IPS-20b (cell line): Measurements from ENCODE around the gene HMGXB3.

Experiments used
- H3K27ac ChIP-seq: one replicate; pipeline ENCODE4 v1.5.1; 2013; ENCODE audit warnings: low read length
- H3K27me3 ChIP-seq: 2 replicates; pipeline ENCODE4 v1.6.1; 2013; ENCODE audit warnings: mild to moderate bottlenecking, low read length, inconsistent platforms; ENCODE audit not compliant: insufficient read depth
- H3K36me3 ChIP-seq: 2 replicates; pipeline ENCODE4 v1.6.1; 2013; ENCODE audit warnings: low read depth, mild to moderate bottlenecking, inconsistent platforms, low read length, moderate library complexity; ENCODE audit not compliant: insufficient read depth
- H3K4me1 ChIP-seq: 2 replicates; pipeline ENCODE4 v1.6.1; 2013; ENCODE audit warnings: mild to moderate bottlenecking, control low read depth, inconsistent platforms, low read length, moderate library complexity; ENCODE audit not compliant: insufficient read depth
- H3K4me3 ChIP-seq: 2 replicates; pipeline ENCODE4 v1.5.1; 2013; ENCODE audit warnings: mild to moderate bottlenecking, low read length, inconsistent platforms
- H3K9ac ChIP-seq: 2 replicates; pipeline ENCODE4 v1.6.1; 2013; ENCODE audit warnings: low read depth, mild to moderate bottlenecking, inconsistent platforms, low read length, moderate library complexity
- H3K9me3 ChIP-seq: 2 replicates; pipeline ENCODE4 v1.6.1; 2013; ENCODE audit warnings: mild to moderate bottlenecking, low read depth, low read length, inconsistent platforms; ENCODE audit not compliant: insufficient read depth

Gene HMGXB3

GRCh38 chr5:150056075-150056443, 55.5 kb downstream of the HMGXB3 start:
- H3K9me3 ChIP-seq, result no peaks in the 10 kb centered on the region
- peaks cover 35% of the 10 kb centered on the region for H3K36me3 ChIP-seq
- 0 out of 2 replicates have a peak, but pooled peaks cover 10% of the 10 kb centered on the region for H3K27me3 ChIP-seq
- no peak overlapping the region for H3K4me3 ChIP-seq
- no peak overlapping the region for H3K27ac ChIP-seq
- no peak overlapping the region for H3K9ac ChIP-seq
- H3K4me1 ChIP-seq, result peaks cover 11% of the 10 kb centered on the region; the same call in 1 of the 2 replicates

- Histone ChIP-seq H3K4me3 (no peak overlapping the region), H3K27ac (no peak overlapping the region), H3K9ac (no peak overlapping the region), H3K36me3 (peaks cover 25% of the 10 kb centered on the region), H3K4me1 (peaks cover 11% of the 10 kb centered on the region; the same call in 1 of the 2 replicates), H3K27me3 (0 out of 2 replicates have a peak, but pooled peaks cover 10% of the 10 kb centered on the region), H3K9me3 (no peaks in the 10 kb centered on the region)
Measured at GRCh38 chr5:150057052-150057451, 56.5 kb downstream of the HMGXB3 start.

GRCh38 chr5:150057511-150057910, 57.0 kb downstream of the HMGXB3 start:
- Histone ChIP-seq H3K36me3 (peaks cover 21% of the 10 kb centered on the region), H3K4me1 (peaks cover 11% of the 10 kb centered on the region; the same call in 1 of the 2 replicates), H3K27ac (no peak overlapping the region), H3K4me3 (no peak overlapping the region), H3K9ac (no peak overlapping the region), H3K9me3 (no peaks in the 10 kb centered on the region), H3K27me3 (0 out of 2 replicates have a peak, but pooled peaks cover 10% of the 10 kb centered on the region)

- Histone ChIP-seq H3K36me3 (peaks cover 16% of the 10 kb centered on the region), H3K4me3 (no peak overlapping the region), H3K4me1 (peaks cover 11% of the 10 kb centered on the region; the same call in 1 of the 2 replicates), H3K9me3 (no peaks in the 10 kb centered on the region), H3K9ac (no peak overlapping the region), H3K27me3 (0 out of 2 replicates have a peak, but pooled peaks cover 10% of the 10 kb centered on the region), H3K27ac (no peak overlapping the region)
Measured at GRCh38 chr5:150057996-150058395, 57.5 kb downstream of the HMGXB3 start.

DNA sequence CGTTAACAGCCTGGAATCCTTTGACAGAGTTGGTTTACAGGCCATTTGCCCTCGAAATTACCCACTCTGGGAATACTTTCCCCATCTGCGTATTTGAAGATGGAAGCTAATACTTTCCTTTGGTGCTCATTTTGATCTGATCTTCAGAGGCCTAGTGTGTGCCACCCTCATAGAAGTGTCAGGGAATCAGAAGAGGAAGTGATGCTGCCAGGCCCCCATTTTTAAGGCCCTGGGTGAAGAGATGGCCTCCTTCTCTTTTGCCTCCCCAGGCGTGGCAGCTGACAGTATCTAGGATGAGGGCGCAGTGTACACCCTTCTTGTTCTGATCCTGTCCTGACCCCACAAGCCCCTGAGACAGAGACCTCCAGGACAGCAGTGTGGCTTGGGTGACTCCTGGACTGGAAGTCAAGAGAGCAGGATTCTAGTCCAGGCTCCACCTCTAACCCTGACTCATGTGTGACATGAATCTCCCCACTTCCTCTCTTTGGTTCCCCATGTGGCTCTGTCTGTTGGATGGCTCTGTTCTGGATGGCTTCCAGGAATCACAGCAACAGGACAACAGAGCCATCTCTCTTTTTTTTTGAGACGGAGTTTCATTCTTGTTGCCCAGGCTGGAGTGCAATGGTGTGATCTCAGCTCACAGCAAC, 58.1 kb downstream of the HMGXB3 start:
- Histone ChIP-seq H3K36me3 (peaks cover 10% of the 10 kb centered on the region), H3K4me1 (peaks cover 11% of the 10 kb centered on the region; the same call in 1 of the 2 replicates), H3K27ac (no peak overlapping the region), H3K27me3 (0 out of 2 replicates have a peak, but pooled peaks cover 10% of the 10 kb centered on the region), H3K9me3 (no peaks in the 10 kb centered on the region), H3K4me3 (no peak overlapping the region), H3K9ac (no peak overlapping the region)

GRCh38 chr5:150059623-150060022, 59.1 kb downstream of the HMGXB3 start:
- no peak overlapping the region for H3K9ac ChIP-seq
- no peak overlapping the region for H3K27ac ChIP-seq
- H3K9me3 ChIP-seq, result no peaks in the 10 kb centered on the region
- H3K4me3 ChIP-seq, result no peak overlapping the region
- peaks cover 10% of the 10 kb centered on the region; the same call in 1 of the 2 replicates for H3K27me3 ChIP-seq
- H3K36me3 ChIP-seq, result peaks cover under 1% of the 10 kb centered on the region; the same call in 1 of the 2 replicates
- peaks cover 11% of the 10 kb centered on the region; the same call in 1 of the 2 replicates for H3K4me1 ChIP-seq

DNA sequence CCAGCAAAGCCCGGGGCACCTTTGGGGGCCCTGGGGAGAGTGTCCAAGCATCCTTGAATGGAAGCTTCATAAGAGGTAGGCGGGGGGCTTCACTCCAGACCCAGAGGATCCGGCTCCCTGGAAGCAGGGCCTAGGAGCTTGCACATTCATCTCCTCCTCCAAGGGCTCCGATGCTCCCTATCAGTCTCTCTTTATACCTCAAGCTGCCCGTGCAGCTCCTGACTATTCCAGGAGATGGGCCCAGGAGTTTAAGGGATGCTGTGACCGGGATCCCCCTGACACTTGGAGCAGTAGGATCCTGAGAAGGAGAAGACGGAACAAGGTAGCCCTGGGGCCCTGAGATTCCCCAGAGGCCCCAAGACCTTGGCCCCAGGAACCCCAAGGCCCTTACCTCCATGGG, 59.9 kb downstream of the HMGXB3 start:
- Histone ChIP-seq H3K9me3 (no peaks in the 10 kb centered on the region), H3K4me3 (no peak overlapping the region), H3K27ac (no peak overlapping the region), H3K4me1 (peaks cover 11% of the 10 kb centered on the region; the same call in 1 of the 2 replicates), H3K27me3 (peaks cover 10% of the 10 kb centered on the region; the same call in 1 of the 2 replicates), H3K9ac (no peak overlapping the region), H3K36me3 (no peaks in the 10 kb centered on the region)

- no peaks in the 10 kb centered on the region for H3K36me3 ChIP-seq
- H3K27ac ChIP-seq, result no peak overlapping the region
- H3K9ac ChIP-seq, result no peak overlapping the region
- no peak overlapping the region for H3K4me3 ChIP-seq
- H3K27me3 ChIP-seq, result peaks cover 10% of the 10 kb centered on the region; the same call in 1 of the 2 replicates
- peaks cover 11% of the 10 kb centered on the region; the same call in 1 of the 2 replicates for H3K4me1 ChIP-seq
- H3K9me3 ChIP-seq, result no peaks in the 10 kb centered on the region
Measured at GRCh38 chr5:150061538-150061995, 61.0 kb downstream of the HMGXB3 start.

DNA sequence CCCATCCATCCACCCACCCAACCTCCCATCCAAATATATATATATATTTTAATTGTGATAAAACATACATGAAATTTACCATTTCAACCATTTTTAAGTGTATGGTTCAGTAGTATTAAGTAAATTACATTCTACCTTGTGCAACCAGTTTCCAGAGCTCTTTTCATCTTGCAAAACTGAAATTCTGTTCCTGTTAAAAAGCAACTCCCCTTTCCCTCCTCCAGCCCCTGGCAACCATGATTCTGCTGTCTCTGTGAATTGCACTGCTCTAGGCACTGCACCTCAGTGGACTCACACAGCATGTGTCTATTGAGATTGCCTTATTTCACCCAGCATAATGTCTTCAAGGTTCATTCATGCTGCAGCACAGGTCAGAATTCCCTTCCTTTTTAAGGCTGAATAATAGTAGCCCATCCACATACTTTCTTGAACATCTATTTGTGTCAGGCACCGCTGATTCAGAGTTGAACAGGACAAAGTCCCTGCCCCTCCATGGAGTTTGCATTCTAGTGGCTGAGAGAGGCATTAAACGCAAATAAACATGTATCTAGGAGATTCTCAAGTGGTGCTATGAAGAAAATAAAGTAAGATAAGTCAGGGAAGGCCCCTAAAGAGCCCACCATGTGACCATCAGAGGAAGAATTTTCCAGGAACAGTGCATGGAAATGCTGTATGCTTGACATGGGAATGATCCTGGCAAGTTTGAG, 61.8 kb downstream of the HMGXB3 start:
- Histone ChIP-seq H3K9me3 (no peaks in the 10 kb centered on the region), H3K4me3 (no peak overlapping the region), H3K9ac (no peak overlapping the region), H3K4me1 (peaks cover 11% of the 10 kb centered on the region; the same call in 1 of the 2 replicates), H3K36me3 (no peaks in the 10 kb centered on the region), H3K27me3 (peaks cover 10% of the 10 kb centered on the region; the same call in 1 of the 2 replicates), H3K27ac (no peak overlapping the region)

- H3K4me1 ChIP-seq, result no peaks in the 10 kb centered on the region
- no peaks in the 10 kb centered on the region for H3K36me3 ChIP-seq
- no peak overlapping the region for H3K4me3 ChIP-seq
- no peak overlapping the region for H3K27ac ChIP-seq
- H3K9ac ChIP-seq, result no peak overlapping the region
- peaks cover 7% of the 10 kb centered on the region; the same call in 1 of the 2 replicates for H3K27me3 ChIP-seq
- no peaks in the 10 kb centered on the region for H3K9me3 ChIP-seq
Measured at GRCh38 chr5:150063638-150064037, 63.1 kb downstream of the HMGXB3 start.

DNA sequence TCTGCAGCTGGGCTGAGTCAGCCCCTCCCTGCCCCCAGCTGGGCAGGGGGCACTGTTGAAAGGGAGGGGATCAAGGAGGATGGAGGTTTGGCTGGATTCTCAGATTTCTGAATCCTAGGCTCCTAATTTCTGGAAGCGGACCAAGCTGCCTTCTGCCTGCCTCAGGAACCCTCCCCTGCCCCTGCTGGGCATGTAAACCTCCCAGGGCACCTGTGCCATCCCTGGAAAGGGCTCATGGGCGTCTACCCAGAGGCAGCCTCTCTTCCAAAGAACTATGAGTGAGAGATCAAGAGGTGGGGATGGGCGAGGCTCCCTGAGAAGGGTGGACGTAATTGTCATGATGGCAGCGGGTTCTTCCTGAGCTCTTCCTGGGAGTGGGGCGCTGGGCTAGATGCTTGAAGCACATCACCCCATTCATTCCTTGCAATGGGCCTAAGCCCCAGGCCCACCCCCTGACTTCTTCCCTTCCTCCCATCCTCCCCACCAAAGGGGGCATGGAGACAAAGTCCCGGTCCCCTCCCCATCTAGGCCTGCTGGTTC, 64.2 kb downstream of the HMGXB3 start:
- Histone ChIP-seq H3K9me3 (no peaks in the 10 kb centered on the region), H3K9ac (no peak overlapping the region), H3K27ac (no peak overlapping the region), H3K4me3 (no peak overlapping the region), H3K36me3 (no peaks in the 10 kb centered on the region), H3K4me1 (no peaks in the 10 kb centered on the region), H3K27me3 (no peaks in the 10 kb centered on the region; the same call in 1 of the 2 replicates)
